GDM1 (cell line): ENCODE results near the gene STS.
A peak's percentile ranks its signal among the peaks of the same experiment; 100 is the strongest.
"Not testable (repeated sequence)": the region's sequence is repeated elsewhere in the genome, so short reads cannot be mapped to it uniquely, and the experiment has no call there.

Experiments
- DNase-seq: peaks from one replicate; lab custom pipeline; 2025; lab: John Stamatoyannopoulos, UW

The STS gene

GRCh38 chrX:7143076-7143475 is 4.4 kb upstream of the STS start:
- DNase-seq, result no peak

GRCh38 chrX:7143941-7144525 is 3.5 kb upstream of the STS start:
- no peak for DNase-seq

- DNase-seq, result no peak
These were observed 2.1 kb upstream of the STS start for GRCh38 chrX:7145454-7145853.

- DNase-seq, result no peak
These were observed 1.4 kb upstream of the STS start for GRCh38 chrX:7146020-7146702.

- DNase-seq, result no peak
These were observed 654 bp upstream of the STS start for GRCh38 chrX:7146703-7147412.

- peak; percentile 89 for DNase-seq
These were observed 704 bp downstream of the STS start, which contains the start of gene PUDP for GRCh38 chrX:7147978-7148854. Gene PUDP, minus strand, starts transcription at chrX:7148153. Its CDS starts 40 bp downstream, at chrX:7148113.

- no peak for DNase-seq
These were observed 1.9 kb downstream of the STS start for GRCh38 chrX:7149411-7149810.

GRCh38 chrX:7153231-7153630 is 5.7 kb downstream of the STS start:
- DNase-seq, result no peak

GRCh38 chrX:7154041-7154597 is 6.6 kb downstream of the STS start:
- no peak for DNase-seq

- no peak for DNase-seq
These were observed 7.7 kb downstream of the STS start for GRCh38 chrX:7155163-7155562.

GRCh38 chrX:7156879-7157278 is 9.4 kb downstream of the STS start:
- DNase-seq, result no peak

- no peak for DNase-seq
These were observed 11.0 kb downstream of the STS start for GRCh38 chrX:7158468-7158990.

- no peak for DNase-seq
These were observed 11.8 kb downstream of the STS start for GRCh38 chrX:7159149-7159861.

GRCh38 chrX:7163146-7163677 is 15.7 kb downstream of the STS start:
- DNase-seq, result no peak

- DNase-seq, result no peak
These were observed 16.7 kb downstream of the STS start for GRCh38 chrX:7164174-7164573.

GRCh38 chrX:7168371-7168770 is 20.9 kb downstream of the STS start:
- DNase-seq, result no peak

- no peak for DNase-seq
These were observed 22.1 kb downstream of the STS start for GRCh38 chrX:7169627-7170026.

- DNase-seq, result peak; percentile 11
These were observed 23.4 kb downstream of the STS start for GRCh38 chrX:7170898-7171297.

- not testable (repeated sequence) for DNase-seq
These were observed 31.3 kb downstream of the STS start for GRCh38 chrX:7178859-7179258.

GRCh38 chrX:7179446-7179845 is 31.9 kb downstream of the STS start:
- no peak for DNase-seq

- DNase-seq, result no peak
These were observed 37.3 kb downstream of the STS start for GRCh38 chrX:7184816-7185215.
